ENCODE measurements around the gene PLXNB3. TPM values are rescaled to one million over a fixed set of nuclear protein-coding genes. Genes with fewer than 3 reads are reported as not detected.

Gene PLXNB3
- total and polyA plus RNA-seq, 2 of the 13 experiments (the other 11 are each of a cell fraction or from before 2014, with no cell fraction given): 3.0 to 6.9 TPM

- peak; percentile 55; the same call in 1 of the 2 replicates for TF ChIP-seq ZNF274 (CRISPR knock-in tag; IDR thresholded peaks at IDR 0.05)
- no peak for TF ChIP-seq PHF5A (CRISPR knock-in tag; IDR thresholded peaks at IDR 0.05; ENCODE audit: low read depth, unreplicated experiment)
- TF ChIP-seq POLR2AphosphoS5 (IDR thresholded peaks at IDR 0.05; ENCODE audit: low read depth, low read length): peak; percentile 57
- TF ChIP-seq ZNF776 (CRISPR knock-in tag; IDR thresholded peaks at IDR 0.05): no peak; the same call in 1 of the 2 replicates
- TF ChIP-seq PCBP1 (IDR thresholded peaks at IDR 0.05; ENCODE audit: borderline replicate concordance, low read depth, low read length): no peak
- TF ChIP-seq ZBTB49 (CRISPR knock-in tag; IDR thresholded peaks at IDR 0.05; ENCODE audit: borderline replicate concordance): no peak
- peak; percentile 84 for TF ChIP-seq ZBTB2 (CRISPR knock-in tag; IDR thresholded peaks at IDR 0.05; ENCODE audit: low read depth)
- TF ChIP-seq MLX (CRISPR knock-in tag; IDR thresholded peaks at IDR 0.05): no peak
- 0 out of 2 replicates have a peak, but pooled peaks have one; percentile 8 for TF ChIP-seq THRA (CRISPR knock-in tag; IDR thresholded peaks at IDR 0.05; ENCODE audit: borderline replicate concordance)
- TF ChIP-seq MIER2 (CRISPR knock-in tag; IDR thresholded peaks at IDR 0.05): peak; percentile 42; the same call in 1 of the 2 replicates
- TF ChIP-seq SALL2 (CRISPR knock-in tag; IDR thresholded peaks at IDR 0.05): no peak
- no peak for TF ChIP-seq MEIS1 (CRISPR knock-in tag; IDR thresholded peaks at IDR 0.05; ENCODE audit: borderline replicate concordance)
- TF ChIP-seq NFRKB (IDR thresholded peaks at IDR 0.05): no peak
- TF ChIP-seq CBX2 (IDR thresholded peaks at IDR 0.05; ENCODE audit: low read depth, low read length): no peak
- TF ChIP-seq CBX2 (CRISPR knock-in tag; IDR thresholded peaks at IDR 0.05; ENCODE audit: low read depth): no peak
- TF ChIP-seq FLYWCH1 (CRISPR knock-in tag; IDR thresholded peaks at IDR 0.05): no peak
- TF ChIP-seq EP300 (IDR thresholded peaks at IDR 0.05; ENCODE audit: low read depth in 2 of 2, low read length in 2 of 2): no peak
- no peak for TF ChIP-seq EP300 (CRISPR knock-in tag; IDR thresholded peaks at IDR 0.05; ENCODE audit: borderline replicate concordance)
- TF ChIP-seq ZNF615 (CRISPR knock-in tag; IDR thresholded peaks at IDR 0.05; ENCODE audit: borderline replicate concordance): no peak
- no peak for TF ChIP-seq TOE1 (CRISPR knock-in tag; IDR thresholded peaks at IDR 0.05)
- TF ChIP-seq ELF3 (CRISPR knock-in tag; IDR thresholded peaks at IDR 0.05): no peak; the same call in 1 of the 2 replicates
- no peak for TF ChIP-seq ZNF382 (CRISPR knock-in tag; IDR thresholded peaks at IDR 0.05; ENCODE audit: borderline replicate concordance)
Observed at GRCh38 chrX:153794018-153794896, 30.2 kb downstream of the PLXNB3 start, which contains the start of the genes IDH3G and SSR4 (continued).

Data from HepG2 (cell line).